Right lobe of liver (tissue), 4 donors: Measurements from ENCODE around the gene HOXA2.

Experiments used
- POLR2A ChIP-seq: fragments of 450-650 bp; IDR thresholded peaks from one replicate; pipeline ENCODE4 v1.6.1; 2017; ENCODE audit warnings: antibody characterized with exemption, mild to moderate bottlenecking
- TF ChIP-seq, protein P1 (sequence below), 4 donors: fragments of 200-600 bp in 3 of 4; fragments of 450-650 bp in 1 of 4; IDR thresholded peaks; one replicate each; pipeline versions ENCODE4 v1.5.1 to v1.8.0; 2016 to 2022; ENCODE audit warnings: antibody characterized with exemption in 4 of 4, mild to moderate bottlenecking in 2 of 4
- donor health status: DM: no; HTN: no; CAD: no.
- donor health status: DM: no; HTN: no; CAD: no.
- donor health status: DM: no; HTN: yes; CAD: no.

GRCh38 chr7:27146491-27147198 lies 44.2 kb upstream of the HOXA2 start:
- TF ChIP-seq, protein P1, sequence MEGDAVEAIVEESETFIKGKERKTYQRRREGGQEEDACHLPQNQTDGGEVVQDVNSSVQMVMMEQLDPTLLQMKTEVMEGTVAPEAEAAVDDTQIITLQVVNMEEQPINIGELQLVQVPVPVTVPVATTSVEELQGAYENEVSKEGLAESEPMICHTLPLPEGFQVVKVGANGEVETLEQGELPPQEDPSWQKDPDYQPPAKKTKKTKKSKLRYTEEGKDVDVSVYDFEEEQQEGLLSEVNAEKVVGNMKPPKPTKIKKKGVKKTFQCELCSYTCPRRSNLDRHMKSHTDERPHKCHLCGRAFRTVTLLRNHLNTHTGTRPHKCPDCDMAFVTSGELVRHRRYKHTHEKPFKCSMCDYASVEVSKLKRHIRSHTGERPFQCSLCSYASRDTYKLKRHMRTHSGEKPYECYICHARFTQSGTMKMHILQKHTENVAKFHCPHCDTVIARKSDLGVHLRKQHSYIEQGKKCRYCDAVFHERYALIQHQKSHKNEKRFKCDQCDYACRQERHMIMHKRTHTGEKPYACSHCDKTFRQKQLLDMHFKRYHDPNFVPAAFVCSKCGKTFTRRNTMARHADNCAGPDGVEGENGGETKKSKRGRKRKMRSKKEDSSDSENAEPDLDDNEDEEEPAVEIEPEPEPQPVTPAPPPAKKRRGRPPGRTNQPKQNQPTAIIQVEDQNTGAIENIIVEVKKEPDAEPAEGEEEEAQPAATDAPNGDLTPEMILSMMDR (IDR thresholded peaks at IDR 0.05), result no peak
- TF ChIP-seq POLR2A, result no peak
